GM10266 (cell line): ENCODE data around the gene RSPH10B.
"Not testable (repeated sequence)": the region's sequence is repeated elsewhere in the genome, so short reads cannot be mapped to it uniquely, and the experiment has no call there.

Source experiments
- DNase-seq: peaks from one replicate; pipeline ENCODE4 v3.0.0; 2012; ENCODE audit errors: extremely low spot score
- CTCF ChIP-seq: IDR thresholded peaks from 2 replicates; pipeline ENCODE4 v1.5.1; 2012; ENCODE audit warnings: mild to moderate bottlenecking, low read depth; ENCODE audit not compliant: control insufficient read depth, insufficient read depth; ENCODE audit errors: missing control alignments

Gene RSPH10B

DNA sequence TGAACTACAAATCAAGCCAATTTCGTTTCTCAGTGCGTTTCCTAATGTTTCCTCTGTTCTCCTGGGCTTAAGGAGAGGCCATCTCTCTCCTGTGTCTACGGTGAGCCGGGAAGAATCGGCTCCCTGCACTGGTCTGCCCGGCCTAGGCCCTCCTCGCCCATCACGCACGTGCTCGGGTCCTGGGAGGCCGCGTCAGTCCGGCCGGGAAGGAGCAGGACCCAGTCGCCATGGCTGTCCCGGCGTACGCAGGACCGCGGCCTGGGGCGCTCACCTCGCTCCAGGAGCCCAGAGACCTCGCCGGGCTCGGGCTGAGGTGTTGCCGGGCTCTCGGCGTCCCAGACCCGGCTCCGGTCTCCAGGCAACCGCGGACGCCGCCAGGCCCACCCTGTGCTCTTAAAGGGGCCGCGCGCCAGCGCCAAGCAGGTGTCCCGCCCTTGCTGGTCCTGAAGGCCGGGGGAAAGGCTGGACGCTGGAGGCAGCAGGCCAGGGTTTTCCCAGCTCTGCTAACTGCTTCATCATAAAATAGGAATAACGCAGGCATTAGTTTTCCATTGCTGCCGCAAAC lies at the start of gene RSPH10B:
TSS of gene RSPH10B (minus strand) at position 343 of the 565 bp plus-strand sequence. CDS start 3,573 bp downstream, outside the sequence.
- not testable (repeated sequence) for DNase-seq

DNA sequence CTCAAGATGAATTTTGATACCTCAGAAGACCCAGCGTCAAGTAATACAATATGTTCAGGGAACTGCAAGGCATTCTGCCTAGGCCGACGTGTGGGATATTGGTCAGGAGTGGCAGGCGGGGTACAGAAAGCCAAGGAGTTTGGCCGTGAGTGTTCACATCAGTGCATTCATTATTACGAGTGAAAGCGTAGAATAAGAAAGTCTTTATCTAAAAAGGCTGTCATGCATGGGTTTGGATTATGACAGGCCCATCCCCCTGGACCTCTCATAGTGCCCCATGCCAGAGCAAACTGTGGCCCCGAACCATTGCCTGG lies 46.1 kb upstream of the RSPH10B start:
- DNase-seq = no peak
- TF ChIP-seq CTCF = no peak

- DNase-seq = no peak
- no peak for TF ChIP-seq CTCF
These were observed 45.6 kb upstream of the RSPH10B start for GRCh38 chr7:6015917-6016652.

DNA sequence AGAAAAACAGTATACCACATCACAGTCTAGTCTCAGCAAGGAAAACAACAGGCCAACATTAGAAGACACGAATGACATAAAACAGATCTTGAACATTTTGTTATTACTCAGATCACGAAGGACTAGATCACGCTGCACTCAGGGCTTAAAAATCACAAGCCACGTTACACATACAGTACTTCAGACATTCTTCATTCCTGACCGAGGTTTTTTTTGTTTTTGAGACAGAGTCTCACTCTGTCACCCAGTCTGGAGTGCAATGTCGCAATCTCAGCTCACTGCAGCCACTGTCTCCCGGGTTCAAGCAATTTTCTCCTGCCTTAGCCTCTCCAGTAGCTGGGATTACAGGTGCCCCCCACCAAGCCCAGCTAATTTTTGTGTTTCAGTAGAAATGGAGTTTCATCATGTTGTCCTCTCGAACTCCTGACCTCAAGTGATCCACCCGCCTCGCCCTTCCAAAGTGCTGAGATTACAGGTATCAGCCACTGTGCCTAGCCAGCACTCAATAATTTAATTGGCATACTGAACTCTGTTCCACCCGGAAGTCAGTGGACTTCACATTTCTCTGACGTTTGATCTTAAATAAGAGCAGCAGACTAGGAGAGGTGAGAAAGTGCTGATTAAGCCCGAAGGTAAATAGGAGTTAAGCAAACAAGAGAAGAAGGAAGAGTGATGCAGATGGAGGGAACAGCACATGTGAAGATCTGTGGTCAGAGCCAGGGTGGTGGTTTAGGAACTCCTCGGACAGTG lies 42.0 kb upstream of the RSPH10B start:
- no peak for TF ChIP-seq CTCF
- no peak for DNase-seq

GRCh38 chr7:6011541-6011940 lies 41.1 kb upstream of the RSPH10B start:
- TF ChIP-seq CTCF = no peak
- DNase-seq = no peak

- not testable (repeated sequence) for DNase-seq
These were observed 39.9 kb upstream of the RSPH10B start for GRCh38 chr7:6010370-6010769.

- TF ChIP-seq CTCF = peak; percentile 37
- DNase-seq = peak; percentile 93
These were observed 38.5 kb upstream of the RSPH10B start, which contains the start of the genes AIMP2 and PMS2 for GRCh38 chr7:6008668-6009611. TSS of gene AIMP2 (plus strand) at chr7:6009272. CDS start at chr7:6009364, 92 bp downstream. TSS of gene PMS2 (minus strand) at chr7:6009049. CDS start at chr7:6009019, 30 bp downstream.

DNA sequence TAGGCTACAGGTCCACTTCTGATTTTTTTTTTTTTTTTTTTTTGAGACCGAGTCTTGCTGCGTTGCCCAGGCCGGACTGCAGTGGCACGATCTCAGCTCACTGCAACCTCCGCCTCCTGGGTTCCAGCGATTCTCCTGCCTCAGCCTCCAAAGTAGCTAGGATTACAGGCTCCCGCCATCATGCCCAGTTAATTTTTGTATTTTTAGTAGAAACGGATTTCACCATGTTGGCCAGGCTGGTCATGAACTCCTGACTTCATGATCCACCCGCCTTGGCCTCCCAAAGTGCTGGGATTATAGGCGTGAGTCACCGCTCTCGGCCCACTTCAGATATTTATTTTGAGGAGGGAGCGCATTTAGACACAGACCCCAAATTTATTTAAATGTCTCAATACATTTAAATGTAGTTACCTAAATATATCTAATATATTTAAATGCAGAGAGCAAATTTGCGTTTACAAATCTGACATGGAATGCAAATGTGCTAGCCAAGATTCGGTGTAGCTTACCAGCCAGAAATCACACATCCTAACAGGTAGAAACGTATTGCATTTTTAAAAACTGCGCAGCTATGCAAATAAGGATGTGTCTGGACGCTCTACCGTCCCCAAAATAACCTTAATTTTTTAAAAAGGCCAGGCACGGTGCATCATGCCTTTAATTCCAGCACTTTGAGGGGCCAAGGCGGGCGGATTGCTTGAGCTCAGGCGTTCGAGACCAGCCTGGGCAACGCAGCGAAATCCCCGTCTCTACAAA lies 37.5 kb upstream of the RSPH10B start:
- DNase-seq = not testable (repeated sequence)
